GM12878 (cell line): ENCODE measurements around the gene PDE11A. TPM values are rescaled to one million over a fixed set of nuclear protein-coding genes. Genes with fewer than 3 reads are reported as not detected.

Source experiments
- ATAC-seq: fragments of 200-7000 bp; cut with Tn5 transposase; 3 replicates; pipeline ENCODE4 v1.9.1; 2020; ENCODE audit warnings: mild to moderate bottlenecking, moderate library complexity
- BruUV-seq: library from RNA; stranded (reverse); fragments of 400-500 nt; replicated peaks from 2 replicates; lab custom pipeline; 2021; lab: Mats Ljungman, UMichigan
- CTCF ChIA-PET: fragments of 300-600 bp; sonication (Branson Sonifier 250); formaldehyde crosslinking; extraction: SDS; loops from one replicate; lab custom pipeline; 2021; ENCODE audit warnings: inconsistent platforms; lab: Yijun Ruan, JAX
- POLR2A ChIA-PET: fragments of 350-600 bp; formaldehyde crosslinking; extraction: SDS; loops from one replicate; lab custom pipeline; 2021; ENCODE audit warnings: inconsistent platforms; lab: Charles Lee
- RAD21 ChIA-PET: fragments of 300-600 bp; sonication (Branson Sonifier 250); formaldehyde crosslinking; loops from one replicate; lab custom pipeline; 2023; ENCODE audit warnings: antibody characterized with exemption; ENCODE audit not compliant: unreplicated experiment; lab: Charles Lee
- SMC1A ChIA-PET: fragments of 300-600 bp; sonication (Branson Sonifier 250); formaldehyde crosslinking; loops from one replicate; lab custom pipeline; 2023; ENCODE audit not compliant: unreplicated experiment, uncharacterized antibody; lab: Charles Lee
- DNase-seq: peaks from one replicate; pipeline ENCODE4 v3.0.0-alpha.2; 2011; ENCODE audit warnings: low read depth, low spot score
- FAIRE-seq: peaks from 3 replicates; lab custom pipeline; 2011; peaks lifted over from hg19 to GRCh38; lab: Jason Lieb, UNC
- H2AFZ ChIP-seq: 2 replicates; pipeline ENCODE4 v1.6.0; 2011; ENCODE audit warnings: low read depth, low read length, control low read depth; ENCODE audit not compliant: control insufficient read depth
- H3K27ac ChIP-seq: 2 replicates; pipeline ENCODE4 v1.5.1; 2011; ENCODE audit warnings: control low read depth; ENCODE audit not compliant: control insufficient read depth, insufficient read depth
- H3K27me3 ChIP-seq, 2 experiments: replicated peaks in 1 of 2; 2 replicates each; pipeline versions ENCODE4 v1.6.0 to v1.6.1; 2011; ENCODE audit warnings: low read length in 1 of 2; ENCODE audit not compliant: control insufficient read depth in 2 of 2, insufficient read depth in 2 of 2
- H3K36me3 ChIP-seq, 2 experiments: 2 replicates each; pipeline ENCODE4 v1.5.1; 2011; ENCODE audit warnings: low read length in 1 of 2; ENCODE audit not compliant: control insufficient read depth in 2 of 2, insufficient read depth in 2 of 2
- H3K4me1 ChIP-seq: 2 replicates; pipeline ENCODE4 v1.6.1; 2011; ENCODE audit warnings: mild to moderate bottlenecking, low read length, moderate library complexity, mixed read lengths; ENCODE audit not compliant: control insufficient read depth, insufficient read depth
- H3K4me2 ChIP-seq: 2 replicates; pipeline ENCODE4 v1.6.0; 2011; ENCODE audit warnings: control low read depth; ENCODE audit not compliant: control insufficient read depth, insufficient read depth
- H3K4me3 ChIP-seq: fragments of 200-600 bp; sonication (generic); 2 replicates; pipeline ENCODE4 v1.5.1; 2016
- H3K79me2 ChIP-seq: 2 replicates; pipeline ENCODE4 v1.6.0; 2011; ENCODE audit warnings: low read length; ENCODE audit not compliant: control insufficient read depth, insufficient read depth
- H3K9ac ChIP-seq: 2 replicates; pipeline ENCODE4 v1.8.0; 2011; ENCODE audit warnings: low read length, control low read depth, mixed read lengths; ENCODE audit not compliant: control insufficient read depth, insufficient read depth
- H3K9me3 ChIP-seq: replicated peaks from 3 replicates; pipeline ENCODE4 v1.5.1; 2011; ENCODE audit warnings: mild to moderate bottlenecking, low read length; ENCODE audit not compliant: control insufficient read depth, insufficient read depth
- H4K20me1 ChIP-seq: 2 replicates; pipeline ENCODE4 v1.6.0; 2011; ENCODE audit not compliant: control insufficient read depth, insufficient read depth
- HDAC6 ChIP-seq: fragments of 200-600 bp; sonication (generic); IDR thresholded peaks from one replicate; pipeline ENCODE4 v1.8.0; 2017; ENCODE audit warnings: antibody characterized with exemption; ENCODE audit not compliant: unreplicated experiment
- IRF4 ChIP-seq: IDR thresholded peaks from 2 replicates; pipeline ENCODE4 v1.6.1; 2011; ENCODE audit warnings: low read depth, low read length
- NFIC ChIP-seq: IDR thresholded peaks from 2 replicates; pipeline ENCODE4 v1.6.1; 2012; ENCODE audit warnings: low read depth, mild to moderate bottlenecking, inconsistent platforms, low read length, moderate library complexity
- NR2F1 ChIP-seq: fragments of 450-650 bp; conservative IDR thresholded peaks from 2 replicates; pipeline ENCODE4 v1.6.1; 2017; ENCODE audit warnings: mild to moderate bottlenecking
- POLR2AphosphoS5 ChIP-seq: IDR thresholded peaks from 2 replicates; pipeline ENCODE4 v1.6.1; 2011; ENCODE audit warnings: mild to moderate bottlenecking, low read length, inconsistent platforms
- SKIL ChIP-seq: fragments of 450-650 bp; IDR thresholded peaks from 2 replicates; pipeline ENCODE4 v1.6.1; 2017; ENCODE audit warnings: mild to moderate bottlenecking, low read depth, inconsistent platforms; ENCODE audit not compliant: poor library complexity, severe bottlenecking
- WGBS: methylation state at CpG from one replicate; pipeline ENCODE4 v1.1.6; 2016; ENCODE audit warnings: low lambda C conversion rate; ENCODE audit not compliant: insufficient replicate concordance, insufficient coverage; ENCODE audit errors: missing lambda C conversion rate; 5-methylcytosine and 5-hydroxymethylcytosine counted together
- in situ Hi-C: fragments of 300-500 bp; cut with MboI; formaldehyde crosslinking; loops from 9 replicates; pipeline ENCODE4 v1.14.3; 2018; ENCODE audit warnings: mixed read lengths
- intact Hi-C: fragments of 100-400 bp; cut with micrococcal nuclease; formaldehyde crosslinking; loops from one replicate; pipeline ENCODE4 v1.14.2; 2022; ENCODE audit not compliant: unreplicated experiment
- polyA plus RNA-seq, 11 experiments: library from polyadenylated mRNA; depleted of rRNA in 4 of 11; unstranded in 6 of 11; stranded (reverse) in 5 of 11; fragments of >200 nt; fragmentation: Nextera tagmentation in 4 of 11; fragmentation: Illumina TruSeq in 1 of 11; extraction: Ambion mirVana in 4 of 11; extraction: Trizol in 1 of 11; gene quantifications; 1 replicate in 1 of 11; 2 replicates in 10 of 11; pipeline versions ENCODE4 v1.2.1 to v1.2.3, GENCODE V29; 2011 to 2016; ENCODE audit warnings: inconsistent platforms in 2 of 11, missing spikeins in 2 of 11, low read depth in 1 of 11
- total RNA-seq, 4 experiments: library from RNA; depleted of rRNA in 3 of 4; stranded (reverse); fragments of >200 nt in 3 of 4; fragmentation: Illumina TruSeq in 1 of 4; extraction: Trizol in 1 of 4; gene quantifications; 2 replicates each; pipeline versions ENCODE4 v1.2.1 to v1.2.3, GENCODE V29; 2013 to 2021

The PDE11A gene
- total and polyA plus RNA-seq, 10 of the 15 experiments (the other 5 are each of a cell fraction or from before 2014, with no cell fraction given) = 0.01 to 0.17 (median 0.06) TPM; not detected in 5

GRCh38 chr2:177832611-177833433 is 239.8 kb downstream of the PDE11A start:
- H2AFZ ChIP-seq = no peak overlapping the region
- no peaks in the 10 kb centered on the region for H4K20me1 ChIP-seq
- no peak for ATAC-seq
- no peak overlapping the region for H3K27ac ChIP-seq
- no peaks in the 10 kb centered on the region for H3K79me2 ChIP-seq
- H3K36me3 ChIP-seq = no peaks in the 10 kb centered on the region
- RAD21 ChIA-PET = no interaction called here
- in situ Hi-C loops = no loop called here
- no peak overlapping the region for H3K9ac ChIP-seq
- POLR2A ChIA-PET = no interaction called here
- no peak overlapping the region for H3K4me2 ChIP-seq
- no peaks in the 10 kb centered on the region for H3K4me1 ChIP-seq
- WGBS = 39% methylated on average over 6 of the region's 6 CpGs
- TF ChIP-seq NFIC = no peak
- TF ChIP-seq HDAC6 = no peak
- no peak for TF ChIP-seq SKIL
- no peak for TF ChIP-seq POLR2AphosphoS5
- TF ChIP-seq NR2F1 = no peak
- no peak for TF ChIP-seq IRF4
- TF ChIP-seq, all 136 proteins: peak for 0
- SMC1A ChIA-PET = no interaction called here
- Histone ChIP-seq H3K9me3 (no peaks in the 10 kb centered on the region; the same call in 2 of the 3 replicates), H3K27me3 (no peaks in the 10 kb centered on the region), H3K4me3 (no peak overlapping the region)
- intact Hi-C loops = no loop called here
- CTCF ChIA-PET = no interaction called here
- no peak for DNase-seq
- FAIRE-seq = no peak
- no TSS peak for BruUV-seq
